ENCODE results near the gene AGAP1. TPM values are rescaled to one million over a fixed set of nuclear protein-coding genes. Genes with fewer than 3 reads are reported as not detected.

Gene AGAP1
- total and polyA plus RNA-seq, 2 donors = 1.7 to 3.0 TPM

- no peak overlapping the region for H3K4me3 ChIP-seq (ENCODE audit: low read length in 2 of 2)
- H3K9me3 ChIP-seq (ENCODE audit: control insufficient read depth in 2 of 2, insufficient read depth in 1 of 2, low read length in 1 of 2) = no peaks in the 10 kb centered on the region
- H3K27me3 ChIP-seq (ENCODE audit: control insufficient read depth in 2 of 2, insufficient read depth in 1 of 2, low read length in 1 of 2) = peaks cover 41 to 58% of the 10 kb centered on the region in 2 donors
- DNase-seq (ENCODE audit: low read depth in 6 of 9, low spot score in 9 of 9) = no peak
- peaks cover 0 to 3% of the 10 kb centered on the region in 2 donors for H3K4me1 ChIP-seq (ENCODE audit: control insufficient read depth in 2 of 2, insufficient read depth in 2 of 2, low read length in 2 of 2)
- no peak overlapping the region for H3K27ac ChIP-seq (ENCODE audit: low read depth in 1 of 2, low read length in 1 of 2)
- 17% methylated on average over 13 of the region's 13 CpGs for WGBS
- no peaks in the 10 kb centered on the region for H3K36me3 ChIP-seq (ENCODE audit: control insufficient read depth in 2 of 2, insufficient read depth in 2 of 2, low read length in 1 of 2)
Measured at GRCh38 chr2:235665661-235666212, 171.9 kb downstream of the AGAP1 start.

GRCh38 chr2:235666213-235666781 is 172.5 kb downstream of the AGAP1 start:
- Histone ChIP-seq H3K27me3 (ENCODE audit: control insufficient read depth in 2 of 2, insufficient read depth in 1 of 2, low read length in 1 of 2) (peaks cover 47 to 63% of the 10 kb centered on the region in 2 donors), H3K9me3 (ENCODE audit: control insufficient read depth in 2 of 2, insufficient read depth in 1 of 2, low read length in 1 of 2) (no peaks in the 10 kb centered on the region), H3K36me3 (ENCODE audit: control insufficient read depth in 2 of 2, insufficient read depth in 2 of 2, low read length in 1 of 2) (no peaks in the 10 kb centered on the region), H3K4me3 (ENCODE audit: low read length in 2 of 2) (no peak overlapping the region), H3K27ac (ENCODE audit: low read depth in 1 of 2, low read length in 1 of 2) (no peak overlapping the region), H3K4me1 (ENCODE audit: control insufficient read depth in 2 of 2, insufficient read depth in 2 of 2, low read length in 2 of 2) (peaks cover 0 to 3% of the 10 kb centered on the region in 2 donors)
- peak in 5 of 9 donors; percentile 3 to 43 (median 6) for DNase-seq (ENCODE audit: low read depth in 6 of 9, low spot score in 9 of 9)
- WGBS = 1% methylated on average over 4 of the region's 4 CpGs

- Histone ChIP-seq H3K4me1 (ENCODE audit: control insufficient read depth in 2 of 2, insufficient read depth in 2 of 2, low read length in 2 of 2) (peaks cover 0 to 3% of the 10 kb centered on the region in 2 donors), H3K27me3 (ENCODE audit: control insufficient read depth in 2 of 2, insufficient read depth in 1 of 2, low read length in 1 of 2) (peaks cover 61 to 73% of the 10 kb centered on the region in 2 donors), H3K27ac (ENCODE audit: low read depth in 1 of 2, low read length in 1 of 2) (no peak overlapping the region), H3K4me3 (ENCODE audit: low read length in 2 of 2) (no peak overlapping the region), H3K9me3 (ENCODE audit: control insufficient read depth in 2 of 2, insufficient read depth in 1 of 2, low read length in 1 of 2) (no peaks in the 10 kb centered on the region), H3K36me3 (ENCODE audit: control insufficient read depth in 2 of 2, insufficient read depth in 2 of 2, low read length in 1 of 2) (no peaks in the 10 kb centered on the region)
- DNase-seq (ENCODE audit: low read depth in 6 of 9, low spot score in 9 of 9) = no peak
- 92% methylated on average over 4 of the region's 4 CpGs for WGBS
Measured at GRCh38 chr2:235668782-235669181, 174.9 kb downstream of the AGAP1 start.

GRCh38 chr2:235669269-235669831 is 175.5 kb downstream of the AGAP1 start:
- Histone ChIP-seq H3K9me3 (ENCODE audit: control insufficient read depth in 2 of 2, insufficient read depth in 1 of 2, low read length in 1 of 2) (no peaks in the 10 kb centered on the region), H3K4me3 (ENCODE audit: low read length in 2 of 2) (peak overlapping the region in 1 of 2 donors; percentile 42), H3K4me1 (ENCODE audit: control insufficient read depth in 2 of 2, insufficient read depth in 2 of 2, low read length in 2 of 2) (peaks cover 0 to 3% of the 10 kb centered on the region in 2 donors), H3K27ac (ENCODE audit: low read depth in 1 of 2, low read length in 1 of 2) (no peak overlapping the region), H3K36me3 (ENCODE audit: control insufficient read depth in 2 of 2, insufficient read depth in 2 of 2, low read length in 1 of 2) (no peaks in the 10 kb centered on the region), H3K27me3 (ENCODE audit: control insufficient read depth in 2 of 2, insufficient read depth in 1 of 2, low read length in 1 of 2) (peaks cover 61 to 75% of the 10 kb centered on the region in 2 donors)
- peak in 4 of 9 donors; percentile 4 to 34 (median 12) for DNase-seq (ENCODE audit: low read depth in 6 of 9, low spot score in 9 of 9)
- WGBS = 1% methylated on average over 77 of the region's 77 CpGs

- no peak for DNase-seq (ENCODE audit: low read depth in 6 of 9, low spot score in 9 of 9)
- no peak overlapping the region for H3K27ac ChIP-seq (ENCODE audit: low read depth in 1 of 2, low read length in 1 of 2)
Measured at GRCh38 chr2:235669983-235670962, 176.4 kb downstream of the AGAP1 start.

GRCh38 chr2:235670974-235671787 is 177.3 kb downstream of the AGAP1 start:
- H3K4me1 ChIP-seq (ENCODE audit: control insufficient read depth in 2 of 2, insufficient read depth in 2 of 2, low read length in 2 of 2) = peaks cover 0 to 3% of the 10 kb centered on the region in 2 donors
- no peak overlapping the region for H3K27ac ChIP-seq (ENCODE audit: low read depth in 1 of 2, low read length in 1 of 2)
- no peak for DNase-seq (ENCODE audit: low read depth in 6 of 9, low spot score in 9 of 9)
- peaks cover 54 to 59% of the 10 kb centered on the region in 2 donors for H3K27me3 ChIP-seq (ENCODE audit: control insufficient read depth in 2 of 2, insufficient read depth in 1 of 2, low read length in 1 of 2)
- no peak overlapping the region for H3K4me3 ChIP-seq (ENCODE audit: low read length in 2 of 2)
- WGBS = 9% methylated on average over 64 of the region's 64 CpGs
- H3K36me3 ChIP-seq (ENCODE audit: control insufficient read depth in 2 of 2, insufficient read depth in 2 of 2, low read length in 1 of 2) = no peaks in the 10 kb centered on the region
- no peaks in the 10 kb centered on the region for H3K9me3 ChIP-seq (ENCODE audit: control insufficient read depth in 2 of 2, insufficient read depth in 1 of 2, low read length in 1 of 2)

More at GRCh38 chr2:235669983-235670962, 176.4 kb downstream of the AGAP1 start:
- WGBS = 5% methylated on average over 148 of the region's 148 CpGs
- Histone ChIP-seq H3K36me3 (ENCODE audit: control insufficient read depth in 2 of 2, insufficient read depth in 2 of 2, low read length in 1 of 2) (no peaks in the 10 kb centered on the region), H3K27me3 (ENCODE audit: control insufficient read depth in 2 of 2, insufficient read depth in 1 of 2, low read length in 1 of 2) (peaks cover 61 to 68% of the 10 kb centered on the region in 2 donors), H3K4me1 (ENCODE audit: control insufficient read depth in 2 of 2, insufficient read depth in 2 of 2, low read length in 2 of 2) (peaks cover 0 to 3% of the 10 kb centered on the region in 2 donors), H3K9me3 (ENCODE audit: control insufficient read depth in 2 of 2, insufficient read depth in 1 of 2, low read length in 1 of 2) (no peaks in the 10 kb centered on the region), H3K4me3 (ENCODE audit: low read length in 2 of 2) (peak overlapping the region in 1 of 2 donors; percentile 42)

GRCh38 chr2:235672720-235673119 is 178.9 kb downstream of the AGAP1 start:
- Histone ChIP-seq H3K27ac (ENCODE audit: low read depth in 1 of 2, low read length in 1 of 2) (no peak overlapping the region), H3K4me3 (ENCODE audit: low read length in 2 of 2) (no peak overlapping the region), H3K36me3 (ENCODE audit: control insufficient read depth in 2 of 2, insufficient read depth in 2 of 2, low read length in 1 of 2) (no peaks in the 10 kb centered on the region), H3K4me1 (ENCODE audit: control insufficient read depth in 2 of 2, insufficient read depth in 2 of 2, low read length in 2 of 2) (peaks cover 0 to 3% of the 10 kb centered on the region in 2 donors), H3K27me3 (ENCODE audit: control insufficient read depth in 2 of 2, insufficient read depth in 1 of 2, low read length in 1 of 2) (peaks cover 45 to 47% of the 10 kb centered on the region in 2 donors), H3K9me3 (ENCODE audit: control insufficient read depth in 2 of 2, insufficient read depth in 1 of 2, low read length in 1 of 2) (no peaks in the 10 kb centered on the region)
- WGBS = 83% methylated on average over 3 of the region's 3 CpGs
- DNase-seq (ENCODE audit: low read depth in 6 of 9, low spot score in 9 of 9) = no peak

- WGBS = 77% methylated on average over 7 of the region's 7 CpGs
- no peak for DNase-seq (ENCODE audit: low read depth in 6 of 9, low spot score in 9 of 9)
- peaks cover 33 to 35% of the 10 kb centered on the region in 2 donors for H3K27me3 ChIP-seq (ENCODE audit: control insufficient read depth in 2 of 2, insufficient read depth in 1 of 2, low read length in 1 of 2)
- peaks cover 0 to 3% of the 10 kb centered on the region in 2 donors for H3K4me1 ChIP-seq (ENCODE audit: control insufficient read depth in 2 of 2, insufficient read depth in 2 of 2, low read length in 2 of 2)
- H3K36me3 ChIP-seq (ENCODE audit: control insufficient read depth in 2 of 2, insufficient read depth in 2 of 2, low read length in 1 of 2) = no peaks in the 10 kb centered on the region
- no peak overlapping the region for H3K27ac ChIP-seq (ENCODE audit: low read depth in 1 of 2, low read length in 1 of 2)
- H3K9me3 ChIP-seq (ENCODE audit: control insufficient read depth in 2 of 2, insufficient read depth in 1 of 2, low read length in 1 of 2) = no peaks in the 10 kb centered on the region
- H3K4me3 ChIP-seq (ENCODE audit: low read length in 2 of 2) = no peak overlapping the region
Measured at GRCh38 chr2:235674146-235674545, 180.3 kb downstream of the AGAP1 start.
